Left lung (tissue), 10 donors: ENCODE data around the gene DISP1. TPM values are rescaled to one million over a fixed set of nuclear protein-coding genes. Genes with fewer than 3 reads are reported as not detected.

Source experiments
- ATAC-seq: fragments of 200-7000 bp; cut with Tn5 transposase; one replicate; pipeline ENCODE4 v1.9.1; 2020; ENCODE audit warnings: moderate library complexity
- DNase-seq, 4 donors: peaks; one replicate each; pipeline ENCODE4 v3.0.0-alpha.2; 2013 to 2020
- H3K27ac ChIP-seq, 2 donors: fragments of 200-600 bp; sonication (generic) in 1 of 2; one replicate each; pipeline versions ENCODE4 v1.5.0 to v1.8.0; 2020 to 2021
- H3K27me3 ChIP-seq, 2 donors: fragments of 200-600 bp; sonication (generic) in 1 of 2; one replicate each; pipeline versions ENCODE4 v1.5.0 to v1.8.0; 2020 to 2021
- H3K36me3 ChIP-seq, 2 donors: fragments of 200-600 bp; sonication (generic) in 1 of 2; one replicate each; pipeline versions ENCODE4 v1.5.0 to v1.8.0; 2020 to 2021
- H3K4me1 ChIP-seq, 2 donors: fragments of 200-600 bp; one replicate each; pipeline ENCODE4 v1.8.0; 2021
- H3K4me3 ChIP-seq, 2 donors: fragments of 200-600 bp; sonication (generic) in 1 of 2; one replicate each; pipeline versions ENCODE4 v1.5.0 to v1.8.0; 2020 to 2021; ENCODE audit warnings: mild to moderate bottlenecking in 1 of 2
- H3K9me3 ChIP-seq, 2 donors: fragments of 200-600 bp; sonication (generic) in 1 of 2; one replicate each; pipeline versions ENCODE4 v1.5.0 to v1.8.0; 2020 to 2021
- intact Hi-C, 2 donors: fragments of 100-400 bp; cut with DNase I; formaldehyde crosslinking; loops; one replicate each; pipeline versions ENCODE4 v1.11.2 to v1.14.2; 2022
- polyA plus RNA-seq, 6 donors: library from polyadenylated mRNA; unstranded; fragments of 120-200 nt; gene quantifications; one replicate each; pipeline ENCODE4 v1.2.1, GENCODE V29; 2013; ENCODE audit not compliant: insufficient read length in 6 of 6
- total RNA-seq, 2 donors: library from RNA; stranded (reverse); fragmentation: NEBNext Ultra II Directional; extraction: Animal tissue kit (Norgen Biotek cat#: 25700); gene quantifications; one replicate each; pipeline ENCODE4 v1.2.1, GENCODE V29; 2021
- TF ChIP-seq, protein P1 (sequence below), 2 donors: fragments of 200-600 bp; sonication (generic) in 1 of 2; IDR thresholded peaks; one replicate each; pipeline versions ENCODE4 v1.5.0 to v1.8.0; 2021; ENCODE audit warnings: antibody characterized with exemption in 2 of 2
- donor health status: DM: no; HTN: yes; CAD: no.
- donor health status: DM: no; HTN: no; CAD: no.

The DISP1 gene
- total and polyA plus RNA-seq, 8 donors: 17.2 to 23.9 (median 20.5) TPM

DNA sequence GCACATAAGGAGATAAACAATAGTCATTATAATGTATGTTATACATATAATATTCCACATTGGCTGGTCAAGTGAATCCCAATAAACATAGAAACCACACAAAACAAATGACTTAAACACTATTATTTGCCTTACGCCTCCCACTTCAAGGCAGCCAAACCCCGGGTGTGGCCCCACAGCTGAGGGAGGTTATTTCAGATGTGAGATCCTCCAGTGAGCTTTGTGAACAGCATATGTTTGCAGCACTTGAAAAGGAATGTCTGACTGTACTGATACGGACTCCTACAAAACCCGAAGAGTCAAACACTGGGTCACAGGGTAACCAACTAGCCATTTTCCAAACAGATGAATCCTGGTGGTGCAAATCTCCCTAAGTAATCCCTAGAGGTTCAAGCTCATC lies 27.1 kb upstream of the DISP1 start:
- intact Hi-C loops: no loop called here
- H3K36me3 ChIP-seq: no peaks in the 10 kb centered on the region
- no peaks in the 10 kb centered on the region for H3K9me3 ChIP-seq
- TF ChIP-seq, protein P1, sequence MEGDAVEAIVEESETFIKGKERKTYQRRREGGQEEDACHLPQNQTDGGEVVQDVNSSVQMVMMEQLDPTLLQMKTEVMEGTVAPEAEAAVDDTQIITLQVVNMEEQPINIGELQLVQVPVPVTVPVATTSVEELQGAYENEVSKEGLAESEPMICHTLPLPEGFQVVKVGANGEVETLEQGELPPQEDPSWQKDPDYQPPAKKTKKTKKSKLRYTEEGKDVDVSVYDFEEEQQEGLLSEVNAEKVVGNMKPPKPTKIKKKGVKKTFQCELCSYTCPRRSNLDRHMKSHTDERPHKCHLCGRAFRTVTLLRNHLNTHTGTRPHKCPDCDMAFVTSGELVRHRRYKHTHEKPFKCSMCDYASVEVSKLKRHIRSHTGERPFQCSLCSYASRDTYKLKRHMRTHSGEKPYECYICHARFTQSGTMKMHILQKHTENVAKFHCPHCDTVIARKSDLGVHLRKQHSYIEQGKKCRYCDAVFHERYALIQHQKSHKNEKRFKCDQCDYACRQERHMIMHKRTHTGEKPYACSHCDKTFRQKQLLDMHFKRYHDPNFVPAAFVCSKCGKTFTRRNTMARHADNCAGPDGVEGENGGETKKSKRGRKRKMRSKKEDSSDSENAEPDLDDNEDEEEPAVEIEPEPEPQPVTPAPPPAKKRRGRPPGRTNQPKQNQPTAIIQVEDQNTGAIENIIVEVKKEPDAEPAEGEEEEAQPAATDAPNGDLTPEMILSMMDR (IDR thresholded peaks at IDR 0.05): no peak
- peaks cover 0 to 9% of the 10 kb centered on the region in 2 donors for H3K4me1 ChIP-seq
- ATAC-seq: no peak
- no peak for DNase-seq
- no peak overlapping the region for H3K4me3 ChIP-seq
- no peak overlapping the region for H3K27ac ChIP-seq
- no peaks in the 10 kb centered on the region for H3K27me3 ChIP-seq

DNA sequence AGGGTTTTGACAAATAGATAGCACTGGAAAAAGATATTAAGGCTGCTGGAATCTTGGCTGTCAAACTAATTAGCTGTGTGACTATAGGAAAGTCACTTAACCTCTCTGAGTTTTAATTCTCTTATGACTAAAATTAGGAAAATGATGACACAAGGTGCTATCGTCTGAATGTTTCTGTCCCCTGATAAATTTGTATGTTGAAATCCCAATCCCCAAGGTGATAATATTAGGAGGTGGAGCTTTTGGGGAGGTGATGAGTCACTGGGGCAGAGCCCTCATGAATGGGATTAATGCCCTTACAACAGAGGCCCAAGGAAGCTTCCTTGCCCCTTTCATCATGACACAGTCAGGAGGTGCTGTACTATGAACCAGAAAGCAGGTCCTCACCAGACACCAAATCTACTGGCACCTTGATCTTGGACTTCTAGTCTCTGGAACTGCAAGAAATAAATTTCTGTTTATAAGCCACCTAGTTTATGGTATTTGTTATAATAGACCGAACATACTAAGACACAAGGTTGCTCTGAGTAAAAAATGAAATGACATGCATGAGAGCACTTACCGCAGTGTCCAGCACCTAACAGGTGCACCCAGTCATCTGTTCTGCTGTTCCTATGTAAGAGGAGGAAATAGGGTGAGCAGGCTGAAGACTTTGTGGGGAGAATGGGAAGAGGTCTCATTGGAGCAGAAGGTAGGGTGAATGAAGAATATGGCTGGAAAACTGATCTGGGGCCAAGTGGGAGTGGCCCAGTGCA lies 26.3 kb upstream of the DISP1 start:
- Histone ChIP-seq H3K36me3 (no peaks in the 10 kb centered on the region), H3K4me1 (peaks cover 0 to 9% of the 10 kb centered on the region in 2 donors), H3K4me3 (no peak overlapping the region), H3K9me3 (no peaks in the 10 kb centered on the region), H3K27ac (no peak overlapping the region), H3K27me3 (no peaks in the 10 kb centered on the region)
- TF ChIP-seq, protein P1 (IDR thresholded peaks at IDR 0.05): no peak
- DNase-seq (no peak), ATAC-seq (no peak)
- intact Hi-C loops: no loop called here

DNA sequence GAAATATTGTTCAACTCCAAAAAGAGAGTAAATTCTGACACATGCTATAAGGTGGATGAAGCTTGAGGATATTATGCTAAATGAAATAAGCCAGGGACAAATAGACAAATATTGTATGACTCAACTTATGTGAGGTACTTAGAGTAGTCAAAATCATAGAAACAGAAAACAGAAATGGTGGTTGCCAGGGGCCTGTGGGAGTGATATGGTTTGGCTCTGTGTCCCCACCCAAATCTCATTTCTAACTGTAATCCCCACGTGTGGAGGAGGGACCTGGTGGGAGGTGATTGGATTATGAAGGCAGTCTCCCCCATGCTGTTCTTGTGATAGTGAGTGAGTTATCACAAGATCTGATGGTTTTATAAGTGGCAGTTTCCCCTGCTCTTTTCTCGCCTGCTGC lies 24.7 kb upstream of the DISP1 start:
- ATAC-seq: no peak
- H3K9me3 ChIP-seq: no peaks in the 10 kb centered on the region
- H3K4me1 ChIP-seq: peaks cover 0 to 8% of the 10 kb centered on the region in 2 donors
- TF ChIP-seq, protein P1 (IDR thresholded peaks at IDR 0.05): no peak
- DNase-seq: no peak
- no peaks in the 10 kb centered on the region for H3K27me3 ChIP-seq
- no peak overlapping the region for H3K4me3 ChIP-seq
- intact Hi-C loops: loop anchor here (5.0 to 10.0 kb wide), 3 partner anchors 292 to 335 kb away; no protein-coding TSS in a partner anchor
- no peaks in the 10 kb centered on the region for H3K36me3 ChIP-seq
- no peak overlapping the region for H3K27ac ChIP-seq

DNA sequence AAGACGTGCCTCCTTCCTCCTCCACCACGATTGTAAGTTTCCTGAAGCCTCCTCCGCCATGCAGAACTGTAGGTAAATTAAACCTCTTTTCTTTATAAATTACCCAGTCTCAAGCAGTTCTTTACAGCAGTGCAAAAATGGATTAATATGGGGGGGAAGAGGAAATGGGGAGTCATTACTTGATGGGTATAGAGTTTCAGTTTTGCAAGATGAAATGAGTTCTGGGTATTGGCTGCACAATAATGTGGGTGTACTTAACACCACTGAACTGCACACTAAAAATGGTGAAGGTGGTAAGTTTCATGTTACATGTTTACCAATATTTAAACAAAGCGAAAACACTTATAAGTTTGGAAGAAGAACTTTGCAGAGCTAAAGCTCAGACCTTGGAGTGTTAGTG lies 24.3 kb upstream of the DISP1 start:
- no peaks in the 10 kb centered on the region for H3K27me3 ChIP-seq
- DNase-seq (no peak), ATAC-seq (no peak)
- H3K4me3 ChIP-seq: no peak overlapping the region
- peaks cover 0 to 6% of the 10 kb centered on the region in 2 donors for H3K4me1 ChIP-seq
- TF ChIP-seq, protein P1 (IDR thresholded peaks at IDR 0.05): no peak
- no peaks in the 10 kb centered on the region for H3K36me3 ChIP-seq
- no peak overlapping the region for H3K27ac ChIP-seq
- intact Hi-C loops: loop anchor here (5.0 to 10.0 kb wide), 3 partner anchors 292 to 334 kb away; no protein-coding TSS in a partner anchor
- H3K9me3 ChIP-seq: no peaks in the 10 kb centered on the region

DNA sequence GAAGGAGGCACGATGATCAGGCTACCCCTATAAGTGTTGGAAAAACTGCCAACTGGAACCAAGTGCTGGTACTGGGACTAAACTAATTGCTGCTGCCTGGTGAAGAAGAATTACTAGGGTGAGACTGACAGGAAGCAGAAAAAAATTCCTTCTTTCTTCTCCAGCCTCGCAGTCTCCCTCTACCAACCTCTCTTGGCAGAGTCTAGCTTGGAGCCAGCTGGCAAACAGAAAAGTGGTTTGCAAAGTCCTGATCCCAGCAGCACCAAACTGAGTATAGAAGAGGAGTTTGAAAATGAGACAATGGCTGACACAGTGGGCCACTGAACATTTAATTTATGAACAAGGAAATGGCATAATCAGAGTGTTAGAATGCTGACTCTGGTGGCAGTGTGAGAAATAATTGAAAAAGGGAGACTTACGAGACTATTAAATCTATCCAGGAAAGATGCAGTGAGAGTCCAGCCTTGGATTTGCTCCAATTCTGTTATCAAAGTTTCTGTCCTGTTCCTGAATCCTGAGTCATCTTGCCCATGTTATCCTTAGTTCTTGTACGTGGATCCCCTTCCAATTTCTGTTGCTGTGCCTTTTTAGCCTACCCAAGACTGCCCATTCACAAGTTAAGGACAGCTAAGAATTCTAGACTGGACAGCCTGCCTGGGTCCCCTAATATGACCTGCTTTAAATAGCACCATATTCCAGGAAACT lies 23.7 kb upstream of the DISP1 start:
- Histone ChIP-seq H3K36me3 (no peaks in the 10 kb centered on the region), H3K27ac (no peak overlapping the region), H3K4me1 (peaks cover 0 to 2% of the 10 kb centered on the region in 2 donors), H3K9me3 (no peaks in the 10 kb centered on the region), H3K27me3 (no peaks in the 10 kb centered on the region), H3K4me3 (no peak overlapping the region)
- intact Hi-C loops: loop anchor here (5.0 to 10.0 kb wide), 3 partner anchors 291 to 334 kb away; no protein-coding TSS in a partner anchor
- TF ChIP-seq, protein P1 (IDR thresholded peaks at IDR 0.05): no peak
- ATAC-seq (no peak), DNase-seq (no peak)
